HG03575 (cell line): ENCODE results near the gene PRPF6.

Source experiments
- ATAC-seq: cut with Tn5 transposase; IDR thresholded peaks from one replicate; pipeline ENCODE4 v1.9.1; 2021; ENCODE audit not compliant: unreplicated experiment, insufficient number of reproducible peaks, low FRiP score; ENCODE audit errors: extremely low read depth

Gene PRPF6

GRCh38 chr20:64067733-64068307 lies 86.9 kb downstream of the PRPF6 start:
- no peak for ATAC-seq

GRCh38 chr20:64068386-64069208 lies 87.7 kb downstream of the PRPF6 start:
- ATAC-seq = no peak

- no peak for ATAC-seq
Measured at GRCh38 chr20:64069209-64069613, 88.3 kb downstream of the PRPF6 start.

- no peak for ATAC-seq
Measured at GRCh38 chr20:64069614-64070243, 88.8 kb downstream of the PRPF6 start.

DNA sequence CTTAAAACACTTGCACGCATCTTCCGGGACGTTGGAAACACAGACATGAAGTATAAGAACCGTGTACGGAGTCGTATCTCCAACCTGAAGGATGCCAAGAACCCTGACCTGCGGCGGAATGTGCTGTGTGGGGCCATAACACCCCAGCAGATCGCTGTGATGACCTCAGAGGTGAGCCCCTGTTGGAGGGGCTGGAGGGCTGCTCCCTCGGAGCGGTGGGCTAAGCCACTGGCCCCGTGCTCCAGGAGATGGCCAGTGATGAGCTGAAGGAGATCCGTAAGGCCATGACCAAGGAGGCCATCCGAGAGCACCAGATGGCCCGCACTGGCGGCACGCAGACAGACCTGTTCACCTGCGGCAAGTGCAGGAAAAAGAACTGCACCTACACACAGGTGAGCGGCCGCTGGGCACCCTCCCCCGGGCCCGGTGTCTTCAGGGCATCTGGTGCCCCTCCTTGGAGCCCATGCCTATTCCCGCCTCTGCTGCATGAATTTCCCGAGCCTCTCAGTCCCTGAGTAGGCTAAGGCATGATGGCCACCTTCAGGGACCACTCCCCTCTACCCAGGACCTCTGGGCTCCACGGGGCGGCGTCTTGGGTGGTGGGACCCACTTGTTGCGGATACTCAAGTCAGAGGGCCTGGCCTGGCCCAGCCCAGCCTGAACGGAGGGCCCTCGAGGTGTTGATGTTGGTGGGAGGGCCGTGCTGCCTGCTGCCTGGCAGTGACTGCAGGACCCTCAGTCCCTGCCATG lies 89.5 kb downstream of the PRPF6 start:
- ATAC-seq = no peak

- ATAC-seq = no peak
Measured at GRCh38 chr20:64071341-64072332, 90.7 kb downstream of the PRPF6 start.

GRCh38 chr20:64072498-64073063 lies 91.6 kb downstream of the PRPF6 start:
- no peak for ATAC-seq

- no peak for ATAC-seq
Measured at GRCh38 chr20:64073476-64074183, 92.7 kb downstream of the PRPF6 start.

DNA sequence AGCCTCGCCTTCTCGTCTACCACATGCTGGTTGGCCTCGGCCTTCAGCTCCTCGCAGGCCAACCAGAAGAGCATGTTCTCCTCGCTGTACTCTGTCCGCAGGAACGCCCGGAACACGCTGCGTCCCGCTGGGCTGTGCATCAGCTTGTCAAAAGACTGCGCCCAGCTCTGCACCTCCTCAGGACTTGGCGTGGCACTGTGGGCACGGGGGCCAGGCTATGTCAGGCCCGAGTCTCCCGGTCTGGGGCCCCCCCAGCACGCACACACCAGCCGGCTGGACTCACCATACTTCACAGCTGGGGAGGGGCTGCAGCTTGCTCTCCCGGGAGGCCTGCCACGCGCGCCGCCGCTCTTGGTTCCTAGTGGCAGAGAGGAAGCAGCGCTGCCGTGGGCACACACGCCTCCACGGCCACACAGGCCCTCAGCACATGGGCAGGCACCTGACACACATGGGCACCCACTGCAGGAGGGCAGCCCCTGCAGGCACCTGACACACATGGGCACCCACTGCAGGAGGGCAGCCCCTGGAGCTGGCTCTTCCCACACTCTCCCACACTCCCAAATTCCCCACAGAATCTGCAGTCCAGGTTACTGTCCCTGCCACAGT lies 93.4 kb downstream of the PRPF6 start:
- no peak for ATAC-seq

GRCh38 chr20:64074963-64075362 lies 94.0 kb downstream of the PRPF6 start:
- no peak for ATAC-seq

DNA sequence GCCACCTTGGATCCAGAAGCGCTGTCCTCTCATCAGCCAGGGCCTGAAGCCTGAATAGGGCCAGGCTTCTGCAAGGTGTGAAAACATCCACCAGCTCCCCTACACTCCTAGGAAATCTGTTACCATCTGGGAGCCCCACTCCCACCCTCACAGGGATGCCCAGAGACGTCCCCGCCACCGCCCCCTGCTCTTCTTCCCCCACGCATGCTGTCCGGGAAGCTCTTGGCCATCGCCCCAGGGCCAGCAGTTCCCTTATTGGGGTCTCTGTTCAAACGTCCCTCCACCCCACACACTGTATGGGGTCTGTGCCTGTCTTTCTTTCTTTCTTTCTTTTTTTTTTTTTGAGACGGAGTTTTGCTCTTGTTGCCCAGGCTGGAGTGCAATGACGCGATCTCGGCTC lies 94.6 kb downstream of the PRPF6 start:
- no peak for ATAC-seq

DNA sequence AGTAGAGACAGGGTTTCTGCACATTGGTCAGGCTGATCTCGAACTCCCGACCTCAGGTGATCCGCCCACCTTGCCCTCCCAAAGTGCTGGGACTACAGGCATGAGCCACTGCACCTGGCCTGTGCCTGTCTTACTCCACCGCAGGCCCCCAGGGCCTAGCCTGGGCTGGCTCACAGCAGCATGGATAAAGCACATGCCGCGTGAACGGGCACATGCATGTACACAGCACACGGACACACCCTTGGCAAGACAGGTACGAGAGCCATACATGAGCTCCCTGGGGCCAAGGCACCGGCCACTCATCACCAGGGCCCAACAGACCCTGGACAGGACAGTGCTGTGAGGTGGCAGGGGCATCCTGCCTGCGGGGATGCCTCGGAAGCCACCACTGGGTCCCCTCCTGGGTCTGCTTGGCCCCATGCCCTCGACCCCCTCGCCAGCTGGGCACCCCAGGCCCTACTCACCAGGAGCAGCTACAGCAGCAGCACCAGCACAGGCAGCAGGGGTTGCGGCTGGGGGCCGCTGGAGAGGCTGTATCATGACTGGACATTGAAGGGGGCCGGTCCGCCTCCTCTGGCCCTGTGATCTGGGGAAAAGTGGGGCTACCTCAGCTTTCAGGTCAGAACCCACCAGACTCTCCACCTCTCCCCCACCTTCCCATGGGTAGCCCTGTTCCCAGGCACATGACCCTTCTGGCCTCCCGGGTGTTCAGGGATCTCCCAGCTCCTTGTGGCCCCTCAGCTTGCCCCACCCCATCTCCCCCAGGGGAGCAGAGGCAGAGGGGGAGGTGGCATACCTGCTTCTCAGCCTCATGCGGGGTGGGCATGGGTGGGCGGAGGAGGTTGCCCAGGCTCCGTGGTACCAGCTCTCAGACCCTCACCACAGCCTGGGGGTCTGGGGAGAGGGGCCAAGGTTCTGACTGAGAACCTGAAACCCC lies 95.4 kb downstream of the PRPF6 start:
- ATAC-seq = no peak

DNA sequence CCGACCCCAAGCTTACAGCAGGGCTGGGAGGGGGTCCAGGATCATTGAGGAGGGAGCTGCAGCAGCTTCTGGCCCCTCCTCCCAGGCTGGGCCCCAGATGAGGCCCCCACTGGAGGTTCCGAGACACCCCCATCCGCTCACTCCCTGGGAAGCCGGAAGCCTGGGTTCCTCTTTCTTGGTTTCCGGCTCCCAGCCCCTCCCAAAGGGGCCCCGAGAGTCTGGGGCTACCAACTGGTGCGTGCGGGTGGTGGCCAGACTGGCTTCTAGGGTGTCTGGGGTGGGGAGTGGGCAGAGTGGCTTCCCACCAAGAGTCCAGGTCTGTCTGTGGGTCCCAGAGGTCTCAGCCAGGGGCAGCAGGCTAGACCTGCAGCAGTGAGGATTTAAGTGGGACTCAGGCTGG lies 96.2 kb downstream of the PRPF6 start:
- ATAC-seq = no peak

DNA sequence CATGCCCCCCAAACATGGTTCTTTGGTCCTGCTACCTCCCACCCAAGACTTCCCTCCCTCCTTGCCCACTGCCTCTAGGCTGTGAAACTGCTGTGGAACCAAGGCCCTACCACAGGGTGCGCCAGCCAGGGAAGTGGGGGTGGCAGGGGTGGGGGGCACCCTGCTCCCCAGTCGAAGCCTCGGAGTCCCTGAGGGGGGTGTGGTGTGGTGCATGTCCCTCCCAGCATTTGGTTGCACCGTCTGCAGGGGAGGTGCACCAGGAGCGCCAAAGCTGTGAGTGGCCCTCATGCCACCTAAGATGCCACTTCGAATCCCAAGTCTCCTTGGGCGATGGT lies 96.6 kb downstream of the PRPF6 start:
- no peak for ATAC-seq

- no peak for ATAC-seq
Measured at GRCh38 chr20:64077876-64078551, 97.1 kb downstream of the PRPF6 start.

GRCh38 chr20:64078934-64079272 lies 98.0 kb downstream of the PRPF6 start:
- no peak for ATAC-seq
